Mesothelial cell of epicardium (in vitro differentiated cells): Measurements from ENCODE around the gene UNC5B. TPM values are rescaled to one million over a fixed set of nuclear protein-coding genes. Genes with fewer than 3 reads are reported as not detected.
"Not testable (repeated sequence)": the region's sequence is repeated elsewhere in the genome, so short reads cannot be mapped to it uniquely, and the experiment has no call there.

Source experiments
- DNase-seq, 2 experiments: peaks; one replicate each; pipeline ENCODE4 v3.0.0; 2021; ENCODE audit warnings: low spot score in 2 of 2; ENCODE audit not compliant: unreplicated experiment in 2 of 2
- H3K27ac Mint-ChIP-seq: 2 replicates; pipeline ENCODE4 v1.8.0; 2021; ENCODE audit warnings: mixed read lengths
- H3K27me3 Mint-ChIP-seq: 2 replicates; pipeline ENCODE4 v1.8.0; 2021; ENCODE audit warnings: low read depth, mixed read lengths
- H3K36me3 Mint-ChIP-seq: 2 replicates; pipeline ENCODE4 v1.8.0; 2021; ENCODE audit warnings: mixed read lengths
- H3K4me1 Mint-ChIP-seq: 2 replicates; pipeline ENCODE4 v1.8.0; 2021; ENCODE audit warnings: mixed read lengths
- H3K4me3 Mint-ChIP-seq: 2 replicates; pipeline ENCODE4 v1.8.0; 2021; ENCODE audit warnings: mild to moderate bottlenecking, moderate library complexity, mixed read lengths
- H3K9me3 Mint-ChIP-seq: 2 replicates; pipeline ENCODE4 v1.8.0; 2021; ENCODE audit warnings: mixed read lengths
- CTCF ChIP-seq: fragments of 200-600 bp; sonication (generic); IDR thresholded peaks from one replicate; pipeline ENCODE4 v1.5.0; 2021; ENCODE audit warnings: antibody characterized with exemption; ENCODE audit not compliant: unreplicated experiment
- total RNA-seq: library from RNA; stranded (reverse); gene quantifications from 3 replicates; pipeline ENCODE4 v1.2.1, GENCODE V29; 2021

Gene UNC5B
- total RNA-seq, 1 donor from 2014 or later = 91.5 TPM

- H3K27ac Mint-ChIP-seq = no peak overlapping the region
- no peak for TF ChIP-seq CTCF
- no peaks in the 10 kb centered on the region for H3K9me3 Mint-ChIP-seq
- peaks cover 10% of the 10 kb centered on the region for H3K4me1 Mint-ChIP-seq
- H3K4me3 Mint-ChIP-seq = no peak overlapping the region
- DNase-seq = no peak
- H3K36me3 Mint-ChIP-seq = peaks cover 38% of the 10 kb centered on the region
- no peaks in the 10 kb centered on the region for H3K27me3 Mint-ChIP-seq
Measured at GRCh38 chr10:71294856-71295255, 82.5 kb downstream of the UNC5B start.

DNA sequence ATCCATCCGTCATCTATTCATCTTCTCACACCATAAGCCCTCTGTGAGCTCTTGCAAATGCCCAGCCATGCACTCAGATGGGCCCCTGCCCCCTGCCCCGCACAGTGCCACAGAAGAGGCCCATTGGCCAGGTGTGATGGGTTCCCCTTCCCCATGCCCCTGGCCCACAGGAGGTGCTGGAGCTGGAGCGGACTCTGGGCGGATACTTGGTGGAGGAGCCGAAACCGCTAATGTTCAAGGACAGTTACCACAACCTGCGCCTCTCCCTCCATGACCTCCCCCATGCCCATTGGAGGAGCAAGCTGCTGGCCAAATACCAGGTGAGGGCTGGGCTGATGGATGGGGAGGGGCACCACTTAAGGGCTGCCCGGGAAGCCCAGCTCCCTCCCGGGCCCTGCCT is 83.3 kb downstream of the UNC5B start:
- H3K27me3 Mint-ChIP-seq = no peaks in the 10 kb centered on the region
- no peak overlapping the region for H3K27ac Mint-ChIP-seq
- H3K4me3 Mint-ChIP-seq = no peak overlapping the region
- H3K4me1 Mint-ChIP-seq = peaks cover 10% of the 10 kb centered on the region
- DNase-seq = no peak
- no peaks in the 10 kb centered on the region for H3K9me3 Mint-ChIP-seq
- TF ChIP-seq CTCF = no peak
- peaks cover 39% of the 10 kb centered on the region for H3K36me3 Mint-ChIP-seq

DNA sequence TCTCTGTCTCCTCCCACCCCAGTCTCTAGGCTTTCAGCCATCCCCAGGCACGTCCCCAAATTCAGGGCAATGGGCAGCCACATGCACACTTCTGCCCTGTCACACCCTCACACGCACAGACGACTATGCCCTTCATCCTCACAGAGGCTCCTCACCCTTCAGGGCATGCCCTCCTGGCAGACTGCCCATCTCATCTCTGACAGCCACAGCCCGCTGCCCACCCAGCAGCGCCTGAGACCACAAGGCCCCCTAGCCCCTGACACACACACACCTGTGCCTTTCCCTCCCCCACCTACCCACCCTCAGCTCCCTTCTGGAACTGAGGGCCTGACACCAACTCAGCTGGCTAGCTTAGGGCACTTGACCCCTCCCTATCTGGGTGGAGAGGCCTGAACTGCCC is 83.7 kb downstream of the UNC5B start:
- no peak overlapping the region for H3K27ac Mint-ChIP-seq
- no peaks in the 10 kb centered on the region for H3K9me3 Mint-ChIP-seq

DNA sequence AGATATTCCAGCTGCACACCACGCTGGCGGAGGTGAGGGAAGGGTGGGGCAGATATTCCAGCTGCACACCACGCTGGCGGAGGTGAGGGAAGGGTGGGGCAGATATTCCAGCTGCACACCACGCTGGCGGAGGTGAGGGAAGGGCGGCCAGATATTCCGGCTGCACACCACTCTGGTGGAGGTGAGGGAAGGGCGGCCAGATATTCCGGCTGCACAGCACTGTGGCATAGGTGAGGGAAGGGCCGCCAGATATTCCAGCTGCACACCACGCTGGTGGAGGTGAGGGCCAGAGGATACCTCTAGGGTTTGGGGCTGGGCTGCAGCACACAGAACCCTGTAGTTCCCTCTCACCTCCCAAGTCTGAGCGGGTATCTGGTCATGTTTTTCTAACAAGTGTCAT is 84.4 kb downstream of the UNC5B start:
- not testable (repeated sequence) for H3K27ac Mint-ChIP-seq, DNase-seq, H3K27me3 Mint-ChIP-seq, H3K4me3 Mint-ChIP-seq, H3K9me3 Mint-ChIP-seq
- peaks cover 34% of the 10 kb centered on the region for H3K36me3 Mint-ChIP-seq
- H3K4me1 Mint-ChIP-seq = peaks cover 10% of the 10 kb centered on the region

More for the DNA sequence above, 83.7 kb downstream of the UNC5B start:
- TF ChIP-seq CTCF = no peak
- Mint-ChIP-seq H3K36me3 (peaks cover 38% of the 10 kb centered on the region), H3K4me1 (peaks cover 10% of the 10 kb centered on the region), H3K4me3 (no peak overlapping the region), H3K27me3 (no peaks in the 10 kb centered on the region)
- DNase-seq = no peak

- TF ChIP-seq CTCF = no peak
- Mint-ChIP-seq H3K4me3 (no peak overlapping the region), H3K27ac (no peak overlapping the region), H3K9me3 (no peaks in the 10 kb centered on the region), H3K4me1 (peaks cover 10% of the 10 kb centered on the region), H3K27me3 (no peaks in the 10 kb centered on the region), H3K36me3 (peaks cover 32% of the 10 kb centered on the region)
- no peak for DNase-seq
Measured at GRCh38 chr10:71297343-71297742, 85.0 kb downstream of the UNC5B start.

- H3K9me3 Mint-ChIP-seq = no peaks in the 10 kb centered on the region
- peaks cover 3% of the 10 kb centered on the region for H3K4me1 Mint-ChIP-seq
- no peak for DNase-seq
- no peak overlapping the region for H3K27ac Mint-ChIP-seq
- no peaks in the 10 kb centered on the region for H3K27me3 Mint-ChIP-seq
- no peak overlapping the region for H3K4me3 Mint-ChIP-seq
- H3K36me3 Mint-ChIP-seq = peaks cover 19% of the 10 kb centered on the region
- TF ChIP-seq CTCF = no peak
Measured at GRCh38 chr10:71299071-71299785, 86.9 kb downstream of the UNC5B start.
